GM10266 (cell line): ENCODE results near the gene IQSEC1.

Experiments used
- DNase-seq: peaks from one replicate; pipeline ENCODE4 v3.0.0; 2012; ENCODE audit errors: extremely low spot score
- TF ChIP-seq, protein P1 (sequence below): IDR thresholded peaks from 2 replicates; pipeline ENCODE4 v1.5.1; 2012; ENCODE audit warnings: mild to moderate bottlenecking, low read depth; ENCODE audit not compliant: control insufficient read depth, insufficient read depth; ENCODE audit errors: missing control alignments

The IQSEC1 gene

DNA sequence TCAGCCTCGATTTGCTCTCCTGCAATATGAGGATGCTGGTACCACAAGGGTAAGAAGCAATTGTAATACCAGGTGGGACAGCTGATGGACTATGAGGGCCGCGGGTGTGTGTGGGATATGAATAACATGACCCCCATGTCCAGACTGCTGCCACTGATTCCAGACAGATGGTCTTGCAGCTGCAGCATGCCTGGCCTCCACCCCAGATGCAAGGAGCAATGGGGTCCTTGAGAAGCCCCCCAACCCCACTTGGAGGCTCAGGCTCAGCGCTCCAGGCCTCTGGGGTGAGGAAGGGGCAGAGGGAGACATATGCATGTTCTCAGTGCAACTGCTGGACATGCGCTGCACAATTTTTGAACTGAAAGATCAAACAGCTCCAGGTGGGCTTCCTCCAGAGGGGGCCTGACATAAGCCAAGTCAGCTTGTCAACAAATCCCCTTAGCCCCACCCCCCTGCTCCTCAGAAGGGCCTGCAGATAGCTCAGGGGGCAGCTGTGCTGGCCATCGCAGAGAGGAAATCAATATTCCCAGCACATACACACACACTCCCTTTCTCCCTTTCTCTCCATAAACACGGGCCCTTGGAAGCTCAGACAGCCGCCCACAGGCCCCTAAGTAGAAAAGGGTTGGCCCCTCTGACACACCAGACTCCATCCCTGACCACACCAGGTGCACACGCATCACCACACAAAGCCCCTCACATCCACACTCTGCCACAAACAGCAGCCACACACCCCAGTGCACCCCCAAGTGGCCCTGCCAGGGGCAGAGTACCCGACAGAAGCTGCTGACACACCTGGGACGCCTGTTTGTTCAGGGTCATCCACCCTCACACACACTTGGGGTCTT lies 107.0 kb downstream of the IQSEC1 start:
- DNase-seq: no peak
- TF ChIP-seq, protein P1, sequence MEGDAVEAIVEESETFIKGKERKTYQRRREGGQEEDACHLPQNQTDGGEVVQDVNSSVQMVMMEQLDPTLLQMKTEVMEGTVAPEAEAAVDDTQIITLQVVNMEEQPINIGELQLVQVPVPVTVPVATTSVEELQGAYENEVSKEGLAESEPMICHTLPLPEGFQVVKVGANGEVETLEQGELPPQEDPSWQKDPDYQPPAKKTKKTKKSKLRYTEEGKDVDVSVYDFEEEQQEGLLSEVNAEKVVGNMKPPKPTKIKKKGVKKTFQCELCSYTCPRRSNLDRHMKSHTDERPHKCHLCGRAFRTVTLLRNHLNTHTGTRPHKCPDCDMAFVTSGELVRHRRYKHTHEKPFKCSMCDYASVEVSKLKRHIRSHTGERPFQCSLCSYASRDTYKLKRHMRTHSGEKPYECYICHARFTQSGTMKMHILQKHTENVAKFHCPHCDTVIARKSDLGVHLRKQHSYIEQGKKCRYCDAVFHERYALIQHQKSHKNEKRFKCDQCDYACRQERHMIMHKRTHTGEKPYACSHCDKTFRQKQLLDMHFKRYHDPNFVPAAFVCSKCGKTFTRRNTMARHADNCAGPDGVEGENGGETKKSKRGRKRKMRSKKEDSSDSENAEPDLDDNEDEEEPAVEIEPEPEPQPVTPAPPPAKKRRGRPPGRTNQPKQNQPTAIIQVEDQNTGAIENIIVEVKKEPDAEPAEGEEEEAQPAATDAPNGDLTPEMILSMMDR: no peak

DNA sequence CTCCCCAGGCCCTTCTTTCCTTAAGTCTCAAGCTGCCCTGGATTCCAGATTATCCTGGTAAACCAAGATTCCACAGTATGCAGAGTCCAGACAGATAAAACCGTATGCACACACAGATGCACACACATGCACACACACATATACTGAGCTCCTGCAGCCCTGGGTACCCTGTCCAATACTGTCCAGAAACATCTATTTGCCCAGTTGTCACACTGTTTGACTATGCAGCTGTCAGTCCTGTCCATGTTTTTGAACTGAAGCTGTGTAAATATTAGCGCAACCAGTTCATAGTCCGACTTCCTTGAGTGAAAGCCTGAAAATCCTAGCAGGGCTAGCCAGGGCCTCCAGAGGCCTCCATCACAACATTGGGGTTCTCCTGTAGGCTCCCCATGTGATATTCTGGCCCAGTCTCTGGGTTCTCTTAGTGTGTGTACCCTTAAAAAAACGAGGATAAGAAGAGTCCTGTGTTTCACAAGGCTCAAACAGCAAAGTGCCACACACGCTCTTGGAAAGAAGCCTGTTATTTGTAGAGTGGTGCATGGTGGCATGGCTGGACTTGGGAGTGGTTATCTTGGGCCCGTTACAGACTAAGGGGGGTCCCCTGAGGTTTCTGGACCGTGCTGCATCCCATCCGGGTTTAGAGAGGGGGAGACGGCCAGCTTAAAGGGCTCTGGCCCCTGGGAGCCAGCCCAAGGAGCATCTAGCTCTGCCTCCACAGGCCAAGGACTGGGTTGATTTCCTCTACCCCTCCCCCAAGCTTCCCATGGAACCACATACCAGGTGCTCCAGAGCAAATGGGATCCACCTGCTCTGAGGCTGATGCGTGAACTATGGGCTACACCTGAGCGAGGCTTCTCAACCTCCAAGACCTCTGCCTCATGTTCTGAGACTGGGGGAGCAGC lies 108.3 kb downstream of the IQSEC1 start:
- TF ChIP-seq, protein P1: no peak
- DNase-seq: no peak

DNA sequence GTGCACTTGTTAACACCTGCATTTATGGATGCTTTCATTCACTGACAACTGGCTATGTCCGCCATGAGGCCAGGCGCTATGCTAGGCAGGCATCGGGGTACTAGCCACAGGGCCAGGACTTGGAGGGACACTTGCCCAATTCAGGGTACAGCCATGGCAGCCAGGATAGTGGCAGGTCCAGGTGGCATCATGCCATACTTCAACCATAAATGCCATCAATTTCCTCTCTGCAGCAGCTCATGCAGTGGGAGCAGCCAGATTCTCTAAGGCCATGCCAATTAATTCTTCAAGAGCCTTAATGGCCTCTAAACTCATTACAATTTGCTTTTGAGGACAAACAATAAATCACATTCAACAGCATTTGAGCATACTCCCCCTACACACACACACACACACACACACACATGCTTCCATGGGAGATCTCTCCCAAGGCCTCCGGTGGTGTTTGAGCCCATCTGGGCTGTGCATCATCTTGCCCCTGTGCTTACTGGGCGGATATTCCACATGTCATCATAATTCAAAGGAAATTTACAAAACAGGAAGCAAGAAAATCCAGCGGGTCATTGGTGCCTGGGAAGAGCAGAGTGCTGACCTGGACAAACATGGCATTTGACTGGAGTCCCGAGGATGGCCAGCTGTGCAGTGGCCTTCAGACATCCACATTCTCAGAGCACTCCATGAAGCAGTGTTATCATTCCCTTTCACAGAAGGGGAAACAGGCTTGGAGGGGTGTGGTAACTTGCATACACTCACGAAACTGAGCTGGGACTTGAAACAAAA lies 109.1 kb downstream of the IQSEC1 start:
- no peak for DNase-seq
- TF ChIP-seq, protein P1: no peak

DNA sequence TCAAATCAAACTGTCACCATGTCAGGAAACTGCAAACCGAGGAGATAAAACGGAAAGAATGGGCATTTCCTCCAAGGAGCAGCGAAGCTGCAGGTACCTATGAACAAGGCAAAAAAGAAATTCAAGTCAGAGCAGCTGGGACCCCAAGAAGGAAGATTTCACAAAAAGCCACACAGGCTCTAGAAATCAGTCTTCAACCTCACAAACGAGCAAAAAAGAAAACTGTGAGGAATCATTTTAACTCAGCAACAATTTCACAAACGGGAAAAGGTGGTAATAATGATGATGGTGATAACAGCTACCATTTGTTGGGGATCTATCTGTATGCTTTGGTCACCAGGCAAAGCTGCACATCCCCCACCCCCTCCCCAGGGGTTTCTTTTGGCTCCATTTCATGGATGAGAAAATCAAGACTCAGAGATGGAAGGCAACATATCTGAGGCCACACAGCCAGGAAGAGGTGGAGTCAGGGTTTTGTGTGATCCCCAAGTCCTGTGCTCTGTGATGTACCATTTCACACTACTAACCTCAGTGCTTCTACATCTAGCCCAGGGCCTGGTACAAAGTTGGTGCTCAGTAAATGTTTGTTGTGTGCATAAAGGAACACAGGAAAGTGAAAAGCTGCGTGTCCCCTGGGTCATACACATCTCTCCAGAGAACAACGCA lies 109.9 kb downstream of the IQSEC1 start:
- no peak for DNase-seq
- TF ChIP-seq, protein P1: no peak

DNA sequence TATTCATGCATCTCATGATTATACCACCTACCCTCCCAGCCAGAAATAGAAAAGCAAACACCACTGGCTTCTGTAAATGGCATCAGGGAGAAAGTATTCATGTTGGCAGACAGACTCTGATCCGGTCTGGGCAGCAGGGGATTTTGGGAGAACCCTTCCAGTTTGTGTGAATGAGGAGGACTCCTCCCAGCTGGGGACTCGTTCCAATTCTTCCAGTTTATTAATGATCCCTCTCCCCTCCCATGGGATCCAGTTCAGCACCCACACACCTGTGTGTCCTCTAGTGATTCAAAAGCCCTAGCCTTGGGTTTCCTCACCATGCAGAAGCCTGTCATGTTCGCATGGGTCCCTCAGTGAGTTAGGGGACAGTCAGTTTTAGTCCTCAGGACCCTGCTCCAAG lies 110.9 kb downstream of the IQSEC1 start:
- DNase-seq: no peak
- TF ChIP-seq, protein P1: no peak

DNA sequence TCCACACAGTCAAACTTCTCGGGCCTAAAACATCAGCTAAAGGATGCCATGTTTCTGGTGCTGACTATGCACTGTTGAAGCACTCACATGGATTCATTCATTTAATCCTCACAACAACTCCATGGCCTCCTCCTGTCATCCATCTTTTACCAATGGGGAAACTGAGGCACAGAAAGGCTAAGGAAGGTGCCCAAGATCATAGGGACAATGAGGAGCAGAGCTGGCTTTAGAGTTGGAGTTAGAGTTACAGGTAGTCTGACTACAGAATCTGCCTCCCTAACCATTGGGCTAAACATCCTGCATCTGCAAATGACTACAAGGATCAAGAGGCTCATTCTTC lies 111.6 kb downstream of the IQSEC1 start:
- TF ChIP-seq, protein P1: no peak
- DNase-seq: no peak
